ENCODE results near the gene MYBL2. TPM values are rescaled to one million over a fixed set of nuclear protein-coding genes. Genes with fewer than 3 reads are reported as not detected.

Gene MYBL2
- total and polyA plus RNA-seq, 3 experiments from 2014 or later = 0.20 to 78.6 (median 78.3) TPM

DNA sequence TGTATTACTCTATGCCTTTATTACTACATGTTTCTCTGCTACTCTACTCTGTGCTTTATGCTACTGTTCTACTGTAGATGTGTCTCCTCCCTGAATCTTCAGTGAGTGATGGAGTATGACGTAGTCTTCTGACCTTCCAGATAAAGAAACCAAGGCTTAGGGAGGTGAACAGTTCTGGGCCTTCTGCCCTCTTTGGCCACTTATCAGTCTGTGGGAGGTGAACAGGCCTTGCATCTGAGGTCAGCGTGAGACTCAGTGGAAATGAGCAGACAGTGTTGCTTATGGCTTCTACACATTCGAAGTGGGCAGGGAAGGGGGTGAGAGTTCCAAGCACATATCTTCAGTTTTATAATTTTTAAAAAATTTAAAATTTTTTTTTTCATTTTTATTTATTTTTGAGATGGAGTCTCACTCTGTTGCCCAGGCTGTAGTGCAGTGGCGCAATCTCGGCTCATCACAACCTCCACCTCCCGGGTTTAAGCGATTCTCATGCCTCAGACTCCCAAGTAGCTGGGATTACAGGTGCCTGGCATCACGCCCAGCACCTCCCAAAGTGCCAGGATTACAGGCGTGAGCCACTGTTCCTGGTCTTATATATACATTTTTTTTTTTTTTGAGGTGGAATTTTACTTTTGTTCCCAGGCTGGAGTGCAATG lies 24.2 kb downstream of the MYBL2 start:
- ChIA-PET POLR2A (no interaction called here), CTCF (interaction anchor here (1.2 kb wide), 1 partner anchor 153 kb away, joined by 3 read pairs; no protein-coding TSS in a partner anchor)
- Histone ChIP-seq H3K4me3 (ENCODE audit: low read length) (no peak overlapping the region), H3K4me1 (ENCODE audit: insufficient read depth, low read length) (no peaks in the 10 kb centered on the region), H3K9me3 (ENCODE audit: low read length) (no peaks in the 10 kb centered on the region), H3K36me3 (ENCODE audit: insufficient read depth, low read length) (no peaks in the 10 kb centered on the region), H3K27me3 (ENCODE audit: insufficient read depth, low read length, poor library complexity, severe bottlenecking) (no peaks in the 10 kb centered on the region), H3K27ac (ENCODE audit: low read depth, low read length) (no peak overlapping the region)
- H3K27me3 Mint-ChIP-seq = no peaks in the 10 kb centered on the region
- no peak for DNase-seq
- no peaks in the 10 kb centered on the region for H3K36me3 Mint-ChIP-seq
- H3K4me1 Mint-ChIP-seq = no peaks in the 10 kb centered on the region
- no peak overlapping the region for H3K4me3 Mint-ChIP-seq
- H3K9me3 Mint-ChIP-seq = no peaks in the 10 kb centered on the region
- H3K27ac Mint-ChIP-seq = no peak overlapping the region

GRCh38 chr20:43691928-43692524 lies 25.1 kb downstream of the MYBL2 start:
- Histone ChIP-seq H3K4me3 (ENCODE audit: low read length) (no peak overlapping the region), H3K9me3 (ENCODE audit: low read length) (no peaks in the 10 kb centered on the region), H3K36me3 (ENCODE audit: insufficient read depth, low read length) (no peaks in the 10 kb centered on the region), H3K27ac (ENCODE audit: low read depth, low read length) (no peak overlapping the region), H3K4me1 (ENCODE audit: insufficient read depth, low read length) (no peaks in the 10 kb centered on the region), H3K27me3 (ENCODE audit: insufficient read depth, low read length, poor library complexity, severe bottlenecking) (no peaks in the 10 kb centered on the region)
- peak overlapping the region in 1 of 8 donors; percentile 29 for H3K27ac Mint-ChIP-seq
- no peaks in the 10 kb centered on the region for H3K27me3 Mint-ChIP-seq
- no peaks in the 10 kb centered on the region for H3K9me3 Mint-ChIP-seq
- H3K4me1 Mint-ChIP-seq = no peaks in the 10 kb centered on the region
- H3K36me3 Mint-ChIP-seq = no peaks in the 10 kb centered on the region
- peak in 4 of 5 donors; percentile 30 to 56 (median 30) for DNase-seq
- no peak overlapping the region for H3K4me3 Mint-ChIP-seq
- CTCF ChIA-PET = interaction anchor here (1.2 to 1.4 kb wide), 2 partner anchors 154 to 246 kb away, joined by 3 read pairs; no protein-coding TSS in a partner anchor
- POLR2A ChIA-PET = no interaction called here

GRCh38 chr20:43694763-43695162 lies 27.8 kb downstream of the MYBL2 start:
- H3K4me3 ChIP-seq (ENCODE audit: low read length) = no peak overlapping the region
- ChIA-PET CTCF (no interaction called here), POLR2A (no interaction called here)
- H3K27ac ChIP-seq (ENCODE audit: low read depth, low read length) = no peak overlapping the region
- H3K4me1 ChIP-seq (ENCODE audit: insufficient read depth, low read length) = no peaks in the 10 kb centered on the region
- no peaks in the 10 kb centered on the region for H3K27me3 Mint-ChIP-seq
- H3K36me3 Mint-ChIP-seq = no peaks in the 10 kb centered on the region
- H3K4me3 Mint-ChIP-seq = no peak overlapping the region
- no peaks in the 10 kb centered on the region for H3K27me3 ChIP-seq (ENCODE audit: insufficient read depth, low read length, poor library complexity, severe bottlenecking)
- peaks cover under 1 to 4% (median 3%) of the 10 kb centered on the region in 3 donors for H3K4me1 Mint-ChIP-seq
- no peaks in the 10 kb centered on the region for H3K9me3 ChIP-seq (ENCODE audit: low read length)
- no peak overlapping the region for H3K27ac Mint-ChIP-seq
- no peak for DNase-seq
- H3K9me3 Mint-ChIP-seq = no peaks in the 10 kb centered on the region
- no peaks in the 10 kb centered on the region for H3K36me3 ChIP-seq (ENCODE audit: insufficient read depth, low read length)

DNA sequence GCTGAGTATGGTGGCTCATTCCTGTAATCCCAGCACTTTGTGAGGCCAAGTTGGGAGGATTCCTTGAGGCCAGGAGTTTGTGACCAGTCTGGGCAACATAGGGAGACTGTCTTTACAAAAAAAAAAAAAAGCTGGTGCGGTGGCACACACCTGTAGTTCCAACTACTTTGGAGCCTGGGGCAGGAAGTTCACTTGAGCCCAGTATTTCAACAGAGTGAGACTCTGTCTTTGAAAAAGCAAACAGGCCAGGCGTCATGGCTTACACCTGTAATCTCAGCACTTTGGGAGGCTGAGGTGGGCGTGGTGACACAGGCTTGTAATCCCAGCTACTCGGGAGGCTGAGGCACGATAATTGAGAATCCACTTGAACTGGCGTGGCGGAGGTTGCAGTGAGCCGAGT lies 28.7 kb downstream of the MYBL2 start:
- no peaks in the 10 kb centered on the region for H3K27me3 Mint-ChIP-seq
- peaks cover 8 to 12% (median 11%) of the 10 kb centered on the region in 3 donors for H3K4me1 Mint-ChIP-seq
- Histone ChIP-seq H3K4me1 (ENCODE audit: insufficient read depth, low read length) (no peaks in the 10 kb centered on the region), H3K36me3 (ENCODE audit: insufficient read depth, low read length) (no peaks in the 10 kb centered on the region), H3K4me3 (ENCODE audit: low read length) (no peak overlapping the region), H3K9me3 (ENCODE audit: low read length) (no peaks in the 10 kb centered on the region), H3K27ac (ENCODE audit: low read depth, low read length) (no peak overlapping the region), H3K27me3 (ENCODE audit: insufficient read depth, low read length, poor library complexity, severe bottlenecking) (no peaks in the 10 kb centered on the region)
- H3K36me3 Mint-ChIP-seq = no peaks in the 10 kb centered on the region
- no peak overlapping the region for H3K4me3 Mint-ChIP-seq
- ChIA-PET POLR2A (no interaction called here), CTCF (no interaction called here)
- DNase-seq = no peak
- H3K27ac Mint-ChIP-seq = no peak overlapping the region
- H3K9me3 Mint-ChIP-seq = no peaks in the 10 kb centered on the region

GRCh38 chr20:43699941-43700565 lies 33.1 kb downstream of the MYBL2 start:
- ChIA-PET CTCF (no interaction called here), POLR2A (no interaction called here)
- Histone ChIP-seq H3K36me3 (ENCODE audit: insufficient read depth, low read length) (no peaks in the 10 kb centered on the region), H3K4me3 (ENCODE audit: low read length) (no peak overlapping the region), H3K4me1 (ENCODE audit: insufficient read depth, low read length) (no peaks in the 10 kb centered on the region), H3K9me3 (ENCODE audit: low read length) (no peaks in the 10 kb centered on the region), H3K27me3 (ENCODE audit: insufficient read depth, low read length, poor library complexity, severe bottlenecking) (no peaks in the 10 kb centered on the region), H3K27ac (ENCODE audit: low read depth, low read length) (no peak overlapping the region)
- H3K4me3 Mint-ChIP-seq = no peak overlapping the region
- no peak for DNase-seq
- H3K4me1 Mint-ChIP-seq = peaks cover 10 to 13% (median 12%) of the 10 kb centered on the region in 3 donors
- H3K9me3 Mint-ChIP-seq = no peaks in the 10 kb centered on the region
- peak overlapping the region in 5 of 8 donors; percentile 23 to 93 (median 68) for H3K27ac Mint-ChIP-seq
- H3K36me3 Mint-ChIP-seq = no peaks in the 10 kb centered on the region
- H3K27me3 Mint-ChIP-seq = no peaks in the 10 kb centered on the region

GRCh38 chr20:43700627-43701026 lies 33.7 kb downstream of the MYBL2 start:
- no peaks in the 10 kb centered on the region for H3K4me1 ChIP-seq (ENCODE audit: insufficient read depth, low read length)
- POLR2A ChIA-PET = no interaction called here
- H3K9me3 Mint-ChIP-seq = no peaks in the 10 kb centered on the region
- H3K4me3 ChIP-seq (ENCODE audit: low read length) = no peak overlapping the region
- H3K36me3 Mint-ChIP-seq = no peaks in the 10 kb centered on the region
- H3K27me3 ChIP-seq (ENCODE audit: insufficient read depth, low read length, poor library complexity, severe bottlenecking) = no peaks in the 10 kb centered on the region
- CTCF ChIA-PET = no interaction called here
- no peaks in the 10 kb centered on the region for H3K27me3 Mint-ChIP-seq
- peaks cover 10 to 13% (median 12%) of the 10 kb centered on the region in 3 donors for H3K4me1 Mint-ChIP-seq
- peak overlapping the region in 3 of 8 donors; percentile 68 to 93 (median 83) for H3K27ac Mint-ChIP-seq
- H3K9me3 ChIP-seq (ENCODE audit: low read length) = no peaks in the 10 kb centered on the region
- H3K36me3 ChIP-seq (ENCODE audit: insufficient read depth, low read length) = no peaks in the 10 kb centered on the region
- no peak overlapping the region for H3K4me3 Mint-ChIP-seq
- no peak overlapping the region for H3K27ac ChIP-seq (ENCODE audit: low read depth, low read length)
- peak in 1 of 5 donors; percentile 41 for DNase-seq

GRCh38 chr20:43702502-43702901 lies 35.6 kb downstream of the MYBL2 start:
- no peak overlapping the region for H3K4me3 ChIP-seq (ENCODE audit: low read length)
- Mint-ChIP-seq H3K36me3 (no peaks in the 10 kb centered on the region), H3K4me1 (peaks cover 10 to 13% (median 12%) of the 10 kb centered on the region in 3 donors), H3K4me3 (no peak overlapping the region), H3K27me3 (no peaks in the 10 kb centered on the region), H3K27ac (no peak overlapping the region), H3K9me3 (no peaks in the 10 kb centered on the region)
- ChIA-PET CTCF (no interaction called here), POLR2A (no interaction called here)
- H3K27me3 ChIP-seq (ENCODE audit: insufficient read depth, low read length, poor library complexity, severe bottlenecking) = no peaks in the 10 kb centered on the region
- H3K9me3 ChIP-seq (ENCODE audit: low read length) = no peaks in the 10 kb centered on the region
- H3K36me3 ChIP-seq (ENCODE audit: insufficient read depth, low read length) = no peaks in the 10 kb centered on the region
- H3K4me1 ChIP-seq (ENCODE audit: insufficient read depth, low read length) = no peaks in the 10 kb centered on the region
- no peak for DNase-seq
- H3K27ac ChIP-seq (ENCODE audit: low read depth, low read length) = no peak overlapping the region

- H3K27me3 ChIP-seq (ENCODE audit: insufficient read depth, low read length, poor library complexity, severe bottlenecking) = no peaks in the 10 kb centered on the region
- H3K36me3 ChIP-seq (ENCODE audit: insufficient read depth, low read length) = no peaks in the 10 kb centered on the region
- no peak overlapping the region for H3K27ac ChIP-seq (ENCODE audit: low read depth, low read length)
- no peaks in the 10 kb centered on the region for H3K9me3 ChIP-seq (ENCODE audit: low read length)
- CTCF ChIA-PET = no interaction called here
- Mint-ChIP-seq H3K36me3 (peaks cover 0 to 1% (median 0%) of the 10 kb centered on the region in 3 donors), H3K4me3 (no peak overlapping the region), H3K27me3 (no peaks in the 10 kb centered on the region), H3K27ac (peak overlapping the region in 2 of 8 donors; percentile 42 to 77), H3K9me3 (no peaks in the 10 kb centered on the region), H3K4me1 (no peaks in the 10 kb centered on the region)
- no peak for DNase-seq
- H3K4me3 ChIP-seq (ENCODE audit: low read length) = no peak overlapping the region
- POLR2A ChIA-PET = interaction anchor here (0.5 kb wide), 1 partner anchor 98 kb away, joined by 4 read pairs; no protein-coding TSS in a partner anchor
- H3K4me1 ChIP-seq (ENCODE audit: insufficient read depth, low read length) = no peaks in the 10 kb centered on the region
Observed at GRCh38 chr20:43710370-43711044, 43.6 kb downstream of the MYBL2 start.
